Erythroblast (primary cell): ENCODE results near the gene SMAD9.
A peak's percentile ranks its signal among the peaks of the same experiment; 100 is the strongest.

Source experiments
- DNase-seq, 2 experiments: peaks; one replicate each; lab custom pipeline; 2025; lab: John Stamatoyannopoulos, UW
- GATA1 ChIP-seq: IDR thresholded peaks from 2 replicates; pipeline ENCODE4 v1.6.1; 2011; ENCODE audit warnings: low read depth, mild to moderate bottlenecking, control low read depth, low read length, moderate library complexity
- POLR2A ChIP-seq: IDR thresholded peaks from 2 replicates; pipeline ENCODE4 v1.6.1; 2011; ENCODE audit warnings: mild to moderate bottlenecking, low read length

Gene SMAD9

GRCh38 chr13:36839981-36840380 lies 80.1 kb downstream of the SMAD9 start:
- DNase-seq: no peak
- TF ChIP-seq GATA1 (no peak), POLR2A (no peak)

- DNase-seq: no peak
- TF ChIP-seq POLR2A (no peak), GATA1 (no peak)
Measured at GRCh38 chr13:36839281-36839680, 80.8 kb downstream of the SMAD9 start.

- no peak for TF ChIP-seq GATA1
- no peak for DNase-seq
Measured at GRCh38 chr13:36837354-36838092, 82.5 kb downstream of the SMAD9 start.

GRCh38 chr13:36834299-36834698 lies 85.7 kb downstream of the SMAD9 start:
- TF ChIP-seq POLR2A: no peak
- no peak for DNase-seq

GRCh38 chr13:36831291-36831690 lies 88.7 kb downstream of the SMAD9 start:
- no peak for TF ChIP-seq POLR2A
- no peak for TF ChIP-seq GATA1
- DNase-seq: no peak

- peak; percentile 41 to 78 for DNase-seq
- no peak for TF ChIP-seq POLR2A
Measured at GRCh38 chr13:36829753-36830152, 90.3 kb downstream of the SMAD9 start.

GRCh38 chr13:36822785-36823184 lies 97.3 kb downstream of the SMAD9 start:
- TF ChIP-seq POLR2A (no peak), GATA1 (no peak)
- peak in 1 of 2 experiments; percentile 8 for DNase-seq

GRCh38 chr13:36820222-36820621 lies 99.8 kb downstream of the SMAD9 start:
- DNase-seq: peak in 1 of 2 experiments; percentile 48
- TF ChIP-seq POLR2A (no peak), GATA1 (no peak)

- no peak for TF ChIP-seq POLR2A
- TF ChIP-seq GATA1: no peak
- DNase-seq: peak; percentile 76 to 77
Measured at GRCh38 chr13:36819739-36820090, 100.3 kb downstream of the SMAD9 start.

- TF ChIP-seq POLR2A (peak; percentile 79), GATA1 (no peak)
- DNase-seq: peak; percentile 92 to 95
Measured at GRCh38 chr13:36818804-36819738, 101.0 kb downstream of the SMAD9 start, which contains the start of gene RFXAP. TSS of gene RFXAP (plus strand) at chr13:36819222. CDS start at chr13:36819358, 136 bp downstream.

GRCh38 chr13:36817996-36818803 lies 101.8 kb downstream of the SMAD9 start:
- no peak for TF ChIP-seq GATA1
- no peak for TF ChIP-seq POLR2A
- DNase-seq: no peak

GRCh38 chr13:36815062-36815461 lies 105.0 kb downstream of the SMAD9 start:
- no peak for TF ChIP-seq GATA1
- no peak for TF ChIP-seq POLR2A
- DNase-seq: peak; percentile 49 to 64

- peak; percentile 66 to 67 for DNase-seq
Measured at GRCh38 chr13:36814465-36814864, 105.6 kb downstream of the SMAD9 start.

More at GRCh38 chr13:36814465-36814864, 105.6 kb downstream of the SMAD9 start:
- TF ChIP-seq POLR2A (no peak), GATA1 (no peak)
